BLaER1 (cell line): ENCODE data around the gene LRRFIP1.

ENCODE experiments used
- H3K27ac ChIP-seq: shearing (Covaris generic); formaldehyde crosslinking; 2 replicates; pipeline ENCODE4 v1.8.1; 2022
- H3K27me3 ChIP-seq: shearing (Covaris generic); formaldehyde crosslinking; 2 replicates; pipeline ENCODE4 v1.8.1; 2022
- H3K36me3 ChIP-seq: shearing (Covaris generic); formaldehyde crosslinking; 2 replicates; pipeline ENCODE4 v1.8.1; 2022
- H3K4me1 ChIP-seq: shearing (Covaris generic); formaldehyde crosslinking; 2 replicates; pipeline ENCODE4 v1.8.1; 2022
- H3K4me2 ChIP-seq: shearing (Covaris generic); formaldehyde crosslinking; 2 replicates; pipeline ENCODE4 v1.8.1; 2022
- H3K4me3 ChIP-seq: shearing (Covaris generic); formaldehyde crosslinking; 2 replicates; pipeline ENCODE4 v1.8.1; 2022
- H3K9ac ChIP-seq: shearing (Covaris generic); formaldehyde crosslinking; 2 replicates; pipeline ENCODE4 v1.8.1; 2022
- H3K9me3 ChIP-seq: shearing (Covaris generic); formaldehyde crosslinking; 2 replicates; pipeline ENCODE4 v1.8.1; 2022
- H4K20me1 ChIP-seq: shearing (Covaris generic); formaldehyde crosslinking; 2 replicates; pipeline ENCODE4 v1.8.1; 2022
- Cebpa-rat ChIP-seq: shearing (Covaris generic); IDR thresholded peaks from 2 replicates; pipeline ENCODE4 v1.8.1; 2022

The LRRFIP1 gene

DNA sequence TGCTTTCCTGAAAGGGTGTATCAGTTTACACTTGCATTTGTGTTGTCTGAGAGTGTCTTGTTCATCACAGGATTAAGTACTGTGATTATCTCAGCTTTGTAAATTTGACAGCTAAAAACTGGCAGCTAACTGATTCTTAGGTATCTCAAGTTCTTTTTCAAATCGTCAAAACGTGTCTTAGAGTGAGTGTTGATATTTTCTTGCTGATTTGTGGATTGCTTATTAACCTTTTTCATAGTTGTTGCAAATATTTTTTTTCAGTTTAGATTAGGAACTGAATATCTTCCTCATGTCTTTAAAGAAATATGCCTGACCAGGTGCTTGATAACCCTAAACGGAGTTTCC, 41.9 kb downstream of the LRRFIP1 start:
- Histone ChIP-seq H3K9me3 (no peaks in the 10 kb centered on the region), H3K4me3 (peak overlapping the region; percentile 22; the same call in 1 of the 2 replicates), H3K9ac (peak overlapping the region; percentile 13; the same call in 1 of the 2 replicates), H3K36me3 (peaks cover 7% of the 10 kb centered on the region; the same call in 1 of the 2 replicates), H3K4me1 (peaks cover 99% of the 10 kb centered on the region), H3K4me2 (peak overlapping the region; percentile 97), H3K27ac (peak overlapping the region; percentile 57), H4K20me1 (peaks cover 10% of the 10 kb centered on the region), H3K27me3 (no peaks in the 10 kb centered on the region)
- no peak for TF ChIP-seq Cebpa-rat

DNA sequence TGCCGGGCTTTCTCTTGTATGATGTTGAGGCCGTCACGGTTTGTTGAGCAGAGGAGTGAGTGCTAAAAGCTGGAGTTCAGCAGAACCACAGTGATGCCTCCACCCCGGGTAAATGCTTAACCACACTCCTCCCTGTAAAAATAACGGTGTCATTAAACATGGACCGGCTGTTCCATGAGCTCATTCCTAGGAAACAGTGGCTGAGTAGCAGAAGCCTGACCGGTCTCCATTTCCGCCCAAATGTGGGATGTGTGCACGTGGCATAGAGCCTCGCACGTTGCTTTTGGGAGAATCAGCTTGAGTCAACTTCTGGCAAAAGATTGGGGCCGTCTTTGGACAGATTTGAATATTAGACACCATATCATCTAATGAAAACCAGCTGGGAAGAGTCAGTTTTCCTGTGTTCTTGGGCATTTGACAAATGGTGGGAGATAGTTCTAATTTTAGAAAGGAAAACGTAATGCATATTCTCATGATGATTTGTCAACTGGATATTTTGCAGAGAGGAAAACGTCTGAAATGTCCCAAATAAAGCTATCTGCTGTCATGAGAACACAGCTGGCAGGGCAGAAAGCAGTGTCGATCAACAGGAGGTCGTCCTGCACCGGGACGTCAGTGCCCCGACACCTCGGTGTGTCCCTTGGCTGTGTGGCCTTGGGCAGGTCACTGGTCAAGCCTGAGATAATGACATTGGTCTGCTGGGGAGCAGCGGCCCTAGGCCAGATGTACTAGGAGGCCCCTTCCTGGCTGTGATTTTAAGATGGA, 42.4 kb downstream of the LRRFIP1 start:
- no peak for TF ChIP-seq Cebpa-rat
- Histone ChIP-seq H4K20me1 (peaks cover 9% of the 10 kb centered on the region), H3K4me1 (peaks cover 99% of the 10 kb centered on the region), H3K9me3 (no peaks in the 10 kb centered on the region), H3K27ac (peak overlapping the region; percentile 57), H3K4me2 (peak overlapping the region; percentile 97), H3K36me3 (peaks cover 7% of the 10 kb centered on the region; the same call in 1 of the 2 replicates), H3K4me3 (peak overlapping the region; percentile 22; the same call in 1 of the 2 replicates), H3K9ac (peak overlapping the region; percentile 13; the same call in 1 of the 2 replicates), H3K27me3 (no peaks in the 10 kb centered on the region)

- peaks cover 100% of the 10 kb centered on the region for H3K4me1 ChIP-seq
- H4K20me1 ChIP-seq: peaks cover 16% of the 10 kb centered on the region
- peak overlapping the region; percentile 97 for H3K4me2 ChIP-seq
- 0 out of 2 replicates have a peak overlapping the region, but pooled peaks have one; percentile 13 for H3K9ac ChIP-seq
- H3K4me3 ChIP-seq: no peak overlapping the region
- no peak for TF ChIP-seq Cebpa-rat
- peaks cover 7% of the 10 kb centered on the region; the same call in 1 of the 2 replicates for H3K36me3 ChIP-seq
- H3K27ac ChIP-seq: peak overlapping the region; percentile 57
- H3K27me3 ChIP-seq: no peaks in the 10 kb centered on the region
- no peaks in the 10 kb centered on the region for H3K9me3 ChIP-seq
Measured at GRCh38 chr2:237670641-237671040, 43.3 kb downstream of the LRRFIP1 start.

- H3K9ac ChIP-seq: peak overlapping the region; percentile 25; the same call in 1 of the 2 replicates
- H3K4me2 ChIP-seq: peak overlapping the region; percentile 97
- H3K36me3 ChIP-seq: peaks cover 7% of the 10 kb centered on the region; the same call in 1 of the 2 replicates
- H4K20me1 ChIP-seq: peaks cover 17% of the 10 kb centered on the region
- no peaks in the 10 kb centered on the region for H3K27me3 ChIP-seq
- H3K4me3 ChIP-seq: no peak overlapping the region
- peaks cover 100% of the 10 kb centered on the region for H3K4me1 ChIP-seq
- TF ChIP-seq Cebpa-rat: no peak
- peak overlapping the region; percentile 32; the same call in 1 of the 2 replicates for H3K27ac ChIP-seq
- H3K9me3 ChIP-seq: no peaks in the 10 kb centered on the region
Measured at GRCh38 chr2:237671466-237672138, 44.2 kb downstream of the LRRFIP1 start.

DNA sequence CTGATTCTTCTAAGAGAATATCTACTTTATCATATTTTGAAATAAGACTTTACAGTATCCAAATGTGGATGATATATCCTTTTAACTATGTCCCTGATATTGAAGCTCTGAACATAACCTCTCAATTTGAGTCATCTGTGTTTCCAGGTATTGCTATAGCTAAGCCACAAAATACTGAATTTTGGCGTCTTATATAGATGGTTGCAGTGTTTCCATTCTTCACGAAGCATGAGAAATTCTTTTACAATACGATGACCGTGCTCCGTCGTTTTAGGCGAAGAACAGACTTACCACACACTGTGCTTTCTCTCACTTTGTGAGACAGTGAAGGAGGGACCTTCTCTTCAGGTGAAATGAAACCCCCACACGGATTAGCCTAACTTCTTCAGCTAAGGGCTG, 45.3 kb downstream of the LRRFIP1 start:
- Histone ChIP-seq H3K27ac (peak overlapping the region; percentile 74; the same call in 1 of the 2 replicates), H3K9ac (peak overlapping the region; percentile 71; the same call in 1 of the 2 replicates), H3K4me3 (peak overlapping the region; percentile 64), H3K27me3 (no peaks in the 10 kb centered on the region), H3K36me3 (peaks cover 7% of the 10 kb centered on the region; the same call in 1 of the 2 replicates), H3K9me3 (no peaks in the 10 kb centered on the region), H4K20me1 (peaks cover 24% of the 10 kb centered on the region), H3K4me1 (peaks cover 100% of the 10 kb centered on the region), H3K4me2 (peak overlapping the region; percentile 97)
- no peak for TF ChIP-seq Cebpa-rat

- Histone ChIP-seq H3K4me1 (peaks cover 100% of the 10 kb centered on the region), H4K20me1 (peaks cover 24% of the 10 kb centered on the region), H3K27ac (peak overlapping the region; percentile 74), H3K36me3 (peaks cover 7% of the 10 kb centered on the region; the same call in 1 of the 2 replicates), H3K9me3 (no peaks in the 10 kb centered on the region), H3K9ac (peak overlapping the region; percentile 71), H3K27me3 (no peaks in the 10 kb centered on the region), H3K4me2 (peak overlapping the region; percentile 97), H3K4me3 (peak overlapping the region; percentile 64)
- TF ChIP-seq Cebpa-rat: no peak
Measured at GRCh38 chr2:237673130-237674001, 46.0 kb downstream of the LRRFIP1 start.

- Histone ChIP-seq H3K27ac (peak overlapping the region; percentile 78), H4K20me1 (peaks cover 24% of the 10 kb centered on the region), H3K4me3 (peak overlapping the region; percentile 64), H3K9ac (peak overlapping the region; percentile 38), H3K36me3 (peaks cover 8% of the 10 kb centered on the region; the same call in 1 of the 2 replicates), H3K4me2 (peak overlapping the region; percentile 97), H3K9me3 (no peaks in the 10 kb centered on the region), H3K4me1 (peaks cover 92% of the 10 kb centered on the region), H3K27me3 (no peaks in the 10 kb centered on the region)
- no peak for TF ChIP-seq Cebpa-rat
Measured at GRCh38 chr2:237674731-237675276, 47.4 kb downstream of the LRRFIP1 start.

DNA sequence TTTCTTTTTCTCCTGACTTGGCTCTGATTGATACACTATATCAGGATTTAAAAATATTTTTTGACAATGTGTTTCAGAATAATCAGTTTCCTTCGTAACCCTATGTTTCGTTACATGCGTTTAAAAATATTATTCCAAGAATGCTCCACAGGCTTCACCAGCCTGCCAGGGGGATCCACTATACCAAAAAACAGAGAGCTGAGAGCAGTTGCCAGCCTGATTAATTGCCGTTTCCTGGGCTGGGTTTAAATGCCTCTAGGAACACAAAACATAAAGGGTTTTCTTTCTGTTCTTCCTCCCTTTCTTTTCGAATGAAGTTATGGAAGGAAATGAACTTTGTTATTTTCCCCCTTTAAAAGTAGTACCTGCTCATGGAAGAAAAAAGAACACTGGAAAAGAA, 47.9 kb downstream of the LRRFIP1 start:
- H3K4me3 ChIP-seq: peak overlapping the region; percentile 64
- H3K9me3 ChIP-seq: no peaks in the 10 kb centered on the region
- H3K9ac ChIP-seq: peak overlapping the region; percentile 38
- peaks cover 87% of the 10 kb centered on the region for H3K4me1 ChIP-seq
- H4K20me1 ChIP-seq: peaks cover 24% of the 10 kb centered on the region
- no peaks in the 10 kb centered on the region for H3K27me3 ChIP-seq
- no peak for TF ChIP-seq Cebpa-rat
- H3K4me2 ChIP-seq: peak overlapping the region; percentile 97
- peak overlapping the region; percentile 78 for H3K27ac ChIP-seq
- peaks cover 12% of the 10 kb centered on the region for H3K36me3 ChIP-seq
